HG03558 (cell line): ENCODE data around the gene CDH24.
"Not testable (repeated sequence)": the region's sequence is repeated elsewhere in the genome, so short reads cannot be mapped to it uniquely, and the experiment has no call there.

Experiments
- ATAC-seq: cut with Tn5 transposase; IDR thresholded peaks from one replicate; pipeline ENCODE4 v1.9.1; 2021; ENCODE audit warnings: moderate number of reproducible peaks; ENCODE audit not compliant: unreplicated experiment; ENCODE audit errors: extremely low read depth

CDH24 gene

GRCh38 chr14:23024612-23025075 is 32.7 kb downstream of the CDH24 start:
- no peak for ATAC-seq

GRCh38 chr14:23023795-23024152 is 33.5 kb downstream of the CDH24 start:
- ATAC-seq, result no peak

GRCh38 chr14:23023022-23023794 is 34.1 kb downstream of the CDH24 start:
- no peak for ATAC-seq

GRCh38 chr14:23021889-23022442 is 35.4 kb downstream of the CDH24 start:
- ATAC-seq, result no peak

- no peak for ATAC-seq
Measured at GRCh38 chr14:23021434-23021833, 35.9 kb downstream of the CDH24 start.

- no peak for ATAC-seq
Measured at GRCh38 chr14:23020143-23021128, 36.9 kb downstream of the CDH24 start.

GRCh38 chr14:23018107-23018506 is 39.2 kb downstream of the CDH24 start:
- ATAC-seq, result no peak

GRCh38 chr14:23017091-23017490 is 40.2 kb downstream of the CDH24 start:
- ATAC-seq, result no peak

- ATAC-seq, result no peak
Measured at GRCh38 chr14:23015618-23016017, 41.7 kb downstream of the CDH24 start.

GRCh38 chr14:23013749-23014054 is 43.6 kb downstream of the CDH24 start:
- not testable (repeated sequence) for ATAC-seq

GRCh38 chr14:23013054-23013748 is 44.1 kb downstream of the CDH24 start:
- no peak for ATAC-seq

GRCh38 chr14:23009939-23010726 is 47.2 kb downstream of the CDH24 start, which contains the start of gene C14orf93:
C14orf93 (minus strand) TSS chr14:23010143; CDS start chr14:22999023, 11,120 bp downstream.
- ATAC-seq, result no peak

- no peak for ATAC-seq
Measured at GRCh38 chr14:23009483-23009938, 47.8 kb downstream of the CDH24 start.

- ATAC-seq, result no peak
Measured at GRCh38 chr14:23008831-23009230, 48.5 kb downstream of the CDH24 start.

GRCh38 chr14:23006544-23007419 is 50.5 kb downstream of the CDH24 start:
- peak; percentile 82 for ATAC-seq

- ATAC-seq, result no peak
Measured at GRCh38 chr14:23006188-23006534, 51.2 kb downstream of the CDH24 start.

GRCh38 chr14:23005451-23006187 is 51.7 kb downstream of the CDH24 start:
- no peak for ATAC-seq

- not testable (repeated sequence) for ATAC-seq
Measured at GRCh38 chr14:23004274-23004673, 53.0 kb downstream of the CDH24 start.
